NCI-H446 treated with DMSO at 0.1 percent for 48 hours (cell line): Measurements from ENCODE around the gene LIMCH1.

ENCODE experiments used
- DNase-seq: peaks from one replicate; lab custom pipeline; 2025; lab: John Stamatoyannopoulos, UW

Gene LIMCH1

DNA sequence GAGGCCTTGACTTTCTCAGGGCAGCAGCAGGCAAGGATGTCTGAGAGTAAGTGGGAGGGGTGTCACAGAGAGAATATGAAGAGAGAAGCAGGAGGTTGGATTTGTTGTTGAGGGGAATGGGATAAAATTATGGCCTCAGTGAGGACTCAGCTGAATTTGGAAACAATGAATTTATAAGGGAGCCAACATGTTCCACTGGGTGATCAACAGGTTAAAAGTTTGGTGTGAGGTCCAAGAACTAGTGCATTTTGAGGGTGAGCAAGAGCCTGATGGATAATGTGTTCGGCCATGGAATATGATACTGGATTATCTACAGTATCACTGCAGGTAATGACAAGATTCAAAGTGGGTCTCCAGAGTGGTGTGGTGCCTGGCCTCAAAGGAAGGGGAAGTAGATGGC, 33.5 kb downstream of the LIMCH1 start:
- DNase-seq, result no peak

DNA sequence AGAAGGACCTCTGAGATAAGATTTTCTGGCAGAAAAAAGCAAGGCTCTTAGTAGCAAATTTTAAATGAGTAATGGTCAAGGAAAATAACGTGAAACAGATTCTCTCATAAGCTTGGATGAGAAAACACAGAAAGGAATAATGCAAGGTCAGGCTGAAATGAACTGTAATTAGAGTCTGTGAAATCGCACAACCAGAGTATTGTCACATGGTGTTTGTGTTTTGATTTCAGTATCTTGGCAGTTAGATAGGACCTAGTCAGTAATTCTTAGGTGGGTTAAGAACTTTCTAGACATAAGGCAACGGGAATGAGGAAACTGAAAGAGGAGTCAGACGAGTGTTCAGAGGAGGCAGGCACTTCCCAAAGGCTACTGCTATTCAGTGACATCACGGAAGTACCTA, 34.6 kb downstream of the LIMCH1 start:
- no peak for DNase-seq

DNA sequence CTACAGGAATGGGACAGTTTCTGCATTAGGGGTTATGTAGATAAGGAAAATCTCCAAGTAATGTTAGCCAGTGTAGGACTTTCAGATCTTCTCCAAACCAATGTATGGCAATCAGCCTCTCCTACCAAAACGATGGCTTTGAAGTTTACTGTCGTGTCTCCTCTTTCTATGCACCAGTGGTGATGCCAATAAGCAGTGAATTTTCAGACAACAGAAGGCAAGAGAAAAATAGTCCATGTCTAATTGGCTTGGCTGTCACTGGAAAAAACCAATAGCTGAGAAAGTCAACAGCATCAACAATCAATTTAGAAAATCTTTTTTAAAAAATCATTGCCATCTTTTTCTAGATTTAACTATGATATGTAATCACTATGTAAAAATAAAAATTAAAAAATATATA, 35.0 kb downstream of the LIMCH1 start:
- DNase-seq, result peak; percentile 12

DNA sequence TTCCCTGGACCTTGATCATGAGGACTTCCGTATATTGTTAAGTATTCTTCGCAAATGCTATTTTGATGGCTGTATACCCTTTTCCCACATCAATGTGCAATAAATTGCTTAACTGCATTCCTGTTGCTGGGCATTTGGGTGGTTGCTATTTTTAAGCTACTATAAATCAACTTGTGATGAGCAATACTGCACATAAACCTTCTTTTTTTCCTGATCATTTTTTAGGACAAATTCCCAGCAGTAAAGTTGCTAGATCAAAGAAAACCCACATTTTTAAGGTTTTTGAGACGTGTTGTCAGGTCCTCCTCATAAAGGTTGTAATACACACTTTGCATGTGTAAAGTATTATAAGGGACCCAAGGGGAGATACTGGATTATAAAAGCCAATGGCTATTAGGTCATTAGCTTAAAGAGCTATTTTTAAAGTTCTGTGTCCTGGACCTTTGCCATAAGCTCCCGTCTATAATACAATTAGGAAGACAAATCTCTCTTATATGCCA, 35.6 kb downstream of the LIMCH1 start:
- DNase-seq, result peak; percentile 60

DNA sequence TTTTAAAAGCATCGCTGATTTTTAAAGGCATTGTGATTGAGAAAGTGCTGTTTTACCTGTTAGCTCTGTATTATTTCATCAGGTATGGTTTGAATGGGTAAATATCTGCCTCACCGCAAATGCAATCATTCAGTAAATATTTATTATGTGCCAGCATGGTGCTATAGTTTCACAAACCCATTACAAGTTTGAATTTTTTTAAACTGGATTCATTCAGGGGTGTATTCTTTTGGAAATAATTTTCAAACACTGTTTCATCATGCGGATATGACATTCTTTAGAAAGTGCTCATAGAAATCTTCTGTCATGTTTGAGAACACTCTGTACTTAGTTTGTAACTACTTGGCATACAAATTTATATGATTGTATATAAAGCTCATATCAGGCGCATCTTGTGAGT, 37.2 kb downstream of the LIMCH1 start:
- DNase-seq, result no peak

DNA sequence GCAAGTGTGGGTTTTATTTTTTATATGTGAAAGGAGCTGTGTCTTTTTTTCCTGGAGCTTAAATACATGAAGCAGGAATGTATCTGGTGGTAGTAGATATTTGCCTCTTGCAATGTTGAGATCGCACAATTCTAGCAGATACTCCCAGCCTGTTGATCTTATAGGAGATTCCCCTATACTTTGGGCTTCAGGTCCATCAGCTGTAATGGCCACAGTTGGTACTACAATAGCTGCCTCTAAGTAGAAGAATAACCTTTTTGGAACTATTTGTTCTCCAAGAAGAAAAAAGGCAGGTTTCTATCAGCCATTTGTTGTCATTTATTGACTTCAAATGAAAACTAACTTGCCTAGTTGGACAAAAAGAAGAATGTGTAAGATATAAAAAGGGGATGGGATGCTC, 37.7 kb downstream of the LIMCH1 start:
- no peak for DNase-seq

DNA sequence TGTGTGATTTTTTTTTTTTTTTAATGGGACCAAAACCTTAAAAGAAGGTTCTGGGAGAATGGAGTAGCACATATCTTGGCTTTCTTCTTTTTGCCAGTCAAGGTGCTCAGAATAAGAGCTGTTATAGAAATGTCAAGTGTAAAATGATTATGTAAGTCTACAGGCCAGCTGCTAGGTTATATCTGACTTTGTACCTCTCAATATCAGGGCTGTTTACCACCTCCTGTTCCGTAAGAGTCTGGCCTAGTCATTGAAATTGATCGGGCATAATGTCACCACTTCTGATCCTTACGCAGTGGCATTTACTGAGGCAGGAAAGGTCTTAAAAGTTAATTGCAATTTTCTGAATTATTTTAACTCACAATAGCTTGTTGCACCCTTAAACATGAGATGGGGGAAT, 41.1 kb downstream of the LIMCH1 start:
- DNase-seq, result no peak

DNA sequence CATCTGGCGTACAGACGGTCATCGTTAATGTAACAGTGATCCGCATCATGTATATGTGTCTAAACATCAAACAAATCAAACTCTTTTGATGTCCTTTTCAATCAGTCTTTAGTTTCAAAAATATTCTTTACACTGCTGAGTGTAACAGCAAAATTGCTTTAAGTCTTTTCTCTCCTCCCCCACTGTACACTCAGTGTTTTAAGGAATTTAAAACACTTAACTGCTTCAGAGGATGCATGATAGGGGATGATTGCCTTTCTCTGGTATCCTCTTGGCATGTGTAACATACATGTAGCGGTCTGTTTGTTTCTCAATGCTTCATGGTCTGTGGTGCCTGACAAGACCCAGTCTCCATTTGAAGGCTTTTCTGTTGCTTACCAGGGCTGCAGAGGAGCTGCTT, 41.6 kb downstream of the LIMCH1 start:
- no peak for DNase-seq

DNA sequence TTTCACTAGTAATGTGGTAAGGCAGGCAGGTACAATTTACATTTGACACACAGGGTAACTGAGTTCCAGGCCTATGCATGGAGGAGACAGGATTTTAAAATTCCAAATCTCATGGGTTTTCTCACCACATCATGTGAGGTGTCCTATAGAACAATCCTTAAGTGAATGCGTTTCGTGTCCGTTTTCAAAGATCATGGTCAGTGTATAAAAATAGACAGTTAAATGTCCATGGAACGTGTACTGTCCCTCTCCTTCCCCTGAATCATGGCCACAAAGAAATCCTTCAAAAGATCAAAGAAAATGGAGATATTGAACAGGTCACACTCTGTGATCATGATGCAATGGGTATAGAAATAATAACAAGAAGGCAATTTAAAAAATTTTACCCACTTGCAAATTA, 42.0 kb downstream of the LIMCH1 start:
- DNase-seq, result no peak

DNA sequence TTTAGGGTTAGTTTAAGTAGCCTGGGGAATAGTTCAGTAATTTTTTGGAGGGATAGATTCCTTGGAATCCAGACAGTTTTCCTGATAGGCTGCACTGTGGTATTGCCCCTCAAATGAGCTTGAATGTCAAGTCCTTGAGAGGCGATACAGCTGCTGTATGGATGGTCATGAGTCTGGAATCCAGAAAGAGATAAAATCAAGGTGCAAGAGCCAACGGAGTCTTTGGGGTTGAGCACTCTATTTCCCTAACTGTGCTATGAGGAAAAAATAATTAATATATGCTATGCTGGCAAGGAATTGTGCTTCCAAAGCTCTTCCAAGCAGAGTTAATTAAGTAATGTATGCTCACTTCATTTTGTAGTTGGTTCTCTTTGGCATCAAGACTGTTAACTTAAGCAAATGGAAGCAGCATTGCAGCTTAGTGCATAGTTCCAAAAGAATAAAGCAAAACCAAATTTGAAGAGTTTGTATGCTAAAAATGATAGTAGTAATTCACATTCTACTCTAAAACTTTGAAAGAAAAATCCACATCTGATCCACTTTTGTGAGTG, 48.8 kb downstream of the LIMCH1 start:
- peak; percentile 43 for DNase-seq

DNA sequence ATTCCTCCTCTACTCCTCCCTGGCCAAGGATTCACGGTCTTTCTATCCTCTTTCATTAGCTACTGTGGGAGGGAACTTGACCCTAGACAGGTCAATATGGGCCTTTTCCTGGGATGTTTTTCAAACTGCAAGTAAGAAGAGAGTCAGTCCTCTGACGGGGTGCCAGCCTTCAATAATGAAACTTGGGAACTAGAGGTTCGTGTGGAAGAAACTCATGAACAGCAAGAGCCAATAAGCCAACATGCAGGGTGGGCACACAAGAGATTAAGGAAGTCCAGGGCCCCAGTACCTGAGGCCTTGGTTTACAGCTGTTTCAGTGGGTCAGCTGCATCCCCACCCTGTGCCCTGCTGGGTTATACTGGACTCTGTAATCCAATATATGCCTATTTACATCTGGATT, 49.3 kb downstream of the LIMCH1 start:
- no peak for DNase-seq

DNA sequence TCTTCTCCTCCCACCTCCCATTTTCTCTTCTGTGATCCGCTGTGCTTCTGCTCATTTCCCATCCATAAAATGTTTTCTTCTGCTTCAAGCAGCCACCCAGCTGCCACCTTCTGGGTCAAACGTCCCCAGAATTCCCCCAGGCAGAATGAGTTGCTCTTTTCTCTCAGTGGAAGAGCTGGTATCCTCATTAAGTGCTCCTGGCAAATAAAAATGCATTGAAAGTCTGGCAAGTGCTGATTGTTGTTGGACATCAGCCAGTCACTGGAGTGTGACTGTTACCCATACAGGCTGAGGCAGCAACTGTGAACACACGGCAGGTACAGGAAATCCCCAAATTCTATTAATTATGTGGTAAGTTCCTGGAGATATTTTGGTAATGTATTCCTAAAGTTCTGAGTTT, 52.6 kb downstream of the LIMCH1 start:
- peak; percentile 86 for DNase-seq

DNA sequence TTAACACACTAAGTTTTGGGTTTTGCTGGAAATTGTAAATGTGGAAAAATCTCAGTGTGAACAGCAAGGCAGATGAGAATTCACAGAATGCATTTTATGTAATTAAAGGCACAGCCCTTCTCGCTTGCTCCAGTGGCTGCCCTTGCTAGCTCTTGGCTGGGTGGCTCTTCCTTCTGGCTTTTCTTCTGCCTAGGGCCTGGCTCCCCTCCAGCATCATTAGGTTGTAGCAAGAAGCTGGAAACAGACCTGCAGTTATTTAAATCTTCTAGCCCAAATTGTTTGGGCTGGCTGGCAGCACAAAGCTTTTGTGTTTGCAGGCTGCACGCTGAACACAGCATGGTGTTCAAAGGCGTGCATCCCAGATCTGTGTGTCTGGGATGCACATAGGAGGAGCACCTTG, 56.5 kb downstream of the LIMCH1 start:
- DNase-seq, result peak; percentile 83

DNA sequence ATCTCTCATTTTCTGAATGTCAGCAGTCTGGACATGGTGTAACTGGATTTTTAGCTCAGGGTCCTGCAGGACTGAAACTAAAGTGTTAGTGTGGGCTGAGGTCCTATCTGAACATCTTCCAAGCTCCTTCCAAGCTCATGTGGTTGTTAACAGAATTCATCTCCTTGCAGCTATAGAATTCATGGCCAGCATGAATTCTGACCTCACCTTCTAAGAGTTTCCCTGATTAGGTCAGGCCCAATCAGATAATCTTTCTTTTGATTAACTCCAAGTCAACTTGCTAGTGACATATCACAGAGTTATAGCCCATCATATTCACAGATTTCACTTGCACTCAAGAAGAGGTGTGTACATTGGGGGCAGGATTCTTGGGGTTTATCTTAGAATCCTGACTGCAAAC, 59.5 kb downstream of the LIMCH1 start:
- no peak for DNase-seq

DNA sequence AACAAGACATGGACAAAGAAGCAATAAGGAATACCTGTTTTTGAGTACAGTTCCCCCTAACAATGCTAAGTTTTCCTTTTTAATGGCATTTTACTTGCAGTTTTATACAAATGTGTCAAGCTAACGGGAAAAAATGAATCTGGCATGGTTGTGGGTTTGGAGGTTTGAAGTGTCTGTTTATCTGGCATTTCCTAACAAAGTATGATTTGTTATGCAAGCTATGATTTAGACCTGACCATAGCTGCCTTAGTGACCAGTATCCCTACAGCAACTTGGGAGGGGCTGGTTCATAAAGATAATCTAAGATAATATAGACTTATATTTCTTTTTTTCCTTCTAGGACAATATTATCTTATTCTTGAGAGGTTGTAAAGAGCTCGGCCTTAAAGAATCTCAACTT, 60.6 kb downstream of the LIMCH1 start:
- no peak for DNase-seq

DNA sequence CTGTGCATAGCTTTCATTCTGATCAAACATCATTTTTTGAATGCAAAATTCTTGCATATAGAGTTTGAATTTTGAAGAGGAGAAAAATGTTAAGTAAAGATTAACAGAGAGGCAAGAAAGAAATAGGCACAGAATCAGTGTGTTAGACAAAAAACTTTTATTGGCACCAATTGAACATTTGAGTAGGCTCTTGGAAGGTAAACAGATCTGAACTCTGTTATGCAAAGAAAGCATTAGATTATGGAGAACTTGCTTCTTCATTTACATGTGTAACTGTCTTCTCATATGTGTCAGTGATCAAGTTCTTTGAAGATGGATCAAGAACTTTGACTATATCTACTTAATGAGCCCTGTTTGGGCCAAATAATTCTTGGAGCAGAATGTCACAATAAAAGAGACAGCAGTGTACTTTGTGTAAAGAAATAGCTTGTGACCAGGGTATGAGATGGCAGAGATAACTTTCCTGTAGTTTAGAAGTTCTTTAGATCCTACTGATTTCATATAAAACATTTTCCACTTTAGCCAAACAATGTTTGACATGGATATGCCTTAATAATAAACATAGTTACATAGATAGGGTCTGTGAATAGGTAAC, 61.3 kb downstream of the LIMCH1 start:
- DNase-seq, result no peak

DNA sequence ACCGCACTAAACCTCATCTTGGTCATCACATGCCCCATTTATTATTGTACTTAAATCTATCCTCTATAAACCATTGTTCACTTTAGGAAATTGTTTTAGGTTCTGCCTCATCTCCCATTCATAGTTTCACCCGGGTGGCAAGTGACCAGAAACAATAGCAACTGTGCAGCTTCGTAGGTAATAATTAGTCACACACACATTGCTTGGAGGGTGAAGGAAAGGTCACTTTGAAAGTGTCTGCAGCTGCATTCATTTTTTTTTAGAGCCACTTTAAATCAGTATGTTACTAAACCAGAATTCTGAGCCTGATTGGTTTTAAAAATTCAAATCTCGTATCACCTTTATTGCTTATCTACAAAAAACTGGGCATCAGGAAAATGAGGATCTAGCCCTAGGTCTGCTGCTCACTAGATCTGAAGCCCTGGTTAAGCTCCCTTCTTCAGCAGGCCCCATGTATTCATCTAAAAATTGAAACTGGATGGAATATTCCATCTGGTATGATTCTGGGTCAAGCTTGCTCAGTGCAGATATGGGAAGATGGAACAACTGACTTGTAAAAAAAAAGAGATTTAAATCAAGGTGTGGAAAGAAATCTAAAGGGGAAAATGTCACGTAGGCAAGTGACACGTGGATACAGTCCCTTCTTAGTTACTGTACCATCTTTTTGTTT, 62.4 kb downstream of the LIMCH1 start:
- no peak for DNase-seq

DNA sequence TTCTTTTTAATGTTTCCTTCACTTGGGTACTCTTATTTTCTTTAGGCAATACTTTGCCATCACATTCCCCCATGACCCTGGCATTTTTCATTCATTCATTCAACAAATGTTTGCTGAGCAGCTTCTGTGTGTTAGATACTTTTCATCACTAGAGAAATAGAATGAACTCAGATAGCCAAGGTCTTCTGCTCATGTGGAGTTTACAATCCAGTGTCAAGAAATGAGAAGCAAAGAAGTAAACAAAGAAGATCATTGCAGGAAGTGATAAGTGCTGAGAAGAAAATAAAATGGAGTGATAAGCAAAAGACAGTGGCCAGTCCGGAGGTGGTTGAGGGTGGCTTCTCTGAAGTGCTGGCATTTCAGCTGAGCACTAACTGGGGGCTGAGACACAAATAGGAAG, 63.1 kb downstream of the LIMCH1 start:
- no peak for DNase-seq

DNA sequence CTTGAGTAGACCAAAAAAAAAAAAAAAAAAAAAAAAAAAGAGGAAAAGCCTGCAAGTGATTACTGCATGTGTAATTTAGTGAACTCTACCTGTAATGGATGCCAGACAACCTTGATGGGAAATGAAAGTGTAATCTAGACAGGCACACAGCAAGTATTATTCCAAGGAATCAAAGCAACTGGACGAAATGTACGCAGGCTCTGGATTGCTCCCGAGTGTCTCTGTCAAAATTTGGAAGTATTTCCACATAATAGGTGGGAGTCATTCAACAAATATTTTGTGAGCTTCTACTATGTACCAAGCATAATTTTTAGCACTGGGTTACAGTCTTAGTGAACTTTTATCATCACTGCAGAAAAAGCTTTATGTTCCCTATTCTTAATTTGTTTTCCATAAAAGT, 64.2 kb downstream of the LIMCH1 start:
- no peak for DNase-seq

DNA sequence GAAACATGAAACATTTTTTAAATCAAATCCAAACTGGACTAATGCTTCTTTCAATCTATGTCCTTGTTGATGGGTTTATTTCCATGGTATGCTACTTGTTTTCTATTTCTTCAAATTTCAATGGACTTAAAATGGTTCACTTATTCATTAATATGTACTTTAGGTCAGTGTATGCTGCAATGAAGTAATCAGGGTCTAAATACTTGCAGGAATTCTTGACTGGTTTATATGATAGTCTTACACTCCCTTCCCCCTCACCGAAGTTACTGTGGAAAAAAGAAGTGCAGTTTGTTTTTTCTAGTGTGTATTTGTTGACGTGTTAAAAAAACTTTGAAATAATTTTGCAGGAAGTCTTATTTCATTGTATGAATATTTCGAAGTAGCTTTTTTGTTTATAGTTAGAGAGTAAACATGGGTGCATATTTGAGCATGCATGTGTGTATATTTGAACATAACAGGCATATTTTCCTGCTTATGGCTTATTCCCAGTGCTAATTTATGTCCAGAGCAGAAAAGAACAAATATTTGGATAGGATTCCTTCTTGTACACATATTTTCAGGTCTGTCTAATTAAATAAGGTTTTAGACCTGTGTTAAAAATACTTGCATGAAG, 65.0 kb downstream of the LIMCH1 start:
- DNase-seq, result no peak

DNA sequence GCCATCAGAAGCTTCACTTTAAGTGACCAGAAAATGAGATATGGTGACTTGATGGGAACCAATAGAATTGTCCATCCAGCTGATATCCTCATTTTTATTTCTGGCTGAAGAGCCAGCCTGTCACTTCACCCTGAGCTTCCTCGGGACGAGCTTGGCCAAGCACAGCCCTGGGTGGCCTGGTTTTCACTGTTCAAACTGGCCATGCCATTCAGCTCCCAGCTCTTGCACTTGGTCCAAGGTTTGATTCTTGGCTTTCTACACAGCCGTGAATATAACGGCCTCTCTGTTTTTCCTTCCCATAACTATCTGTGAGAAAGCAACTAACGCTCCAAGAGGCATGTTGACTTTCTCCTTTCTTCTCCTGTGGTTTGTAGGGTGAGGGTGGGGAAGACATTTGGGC, 71.9 kb downstream of the LIMCH1 start:
- DNase-seq, result no peak

DNA sequence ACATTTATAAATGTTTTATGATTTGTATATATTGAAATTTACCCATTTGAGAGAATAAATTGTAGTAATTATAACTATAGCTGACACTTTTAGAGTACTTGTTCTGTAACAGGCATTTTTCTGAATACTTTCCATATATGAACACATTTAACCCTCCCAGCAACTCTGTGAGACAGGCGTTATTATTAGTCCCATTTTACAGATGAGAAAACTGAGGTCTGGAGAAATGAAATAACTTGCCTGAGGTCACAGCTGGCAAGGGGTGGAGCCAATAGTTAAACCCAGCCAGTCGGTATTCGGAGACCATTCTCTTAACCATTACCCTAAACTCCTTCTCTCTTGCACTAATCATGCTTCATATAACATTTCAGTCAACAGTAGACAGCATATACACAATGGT, 72.5 kb downstream of the LIMCH1 start:
- DNase-seq, result no peak

DNA sequence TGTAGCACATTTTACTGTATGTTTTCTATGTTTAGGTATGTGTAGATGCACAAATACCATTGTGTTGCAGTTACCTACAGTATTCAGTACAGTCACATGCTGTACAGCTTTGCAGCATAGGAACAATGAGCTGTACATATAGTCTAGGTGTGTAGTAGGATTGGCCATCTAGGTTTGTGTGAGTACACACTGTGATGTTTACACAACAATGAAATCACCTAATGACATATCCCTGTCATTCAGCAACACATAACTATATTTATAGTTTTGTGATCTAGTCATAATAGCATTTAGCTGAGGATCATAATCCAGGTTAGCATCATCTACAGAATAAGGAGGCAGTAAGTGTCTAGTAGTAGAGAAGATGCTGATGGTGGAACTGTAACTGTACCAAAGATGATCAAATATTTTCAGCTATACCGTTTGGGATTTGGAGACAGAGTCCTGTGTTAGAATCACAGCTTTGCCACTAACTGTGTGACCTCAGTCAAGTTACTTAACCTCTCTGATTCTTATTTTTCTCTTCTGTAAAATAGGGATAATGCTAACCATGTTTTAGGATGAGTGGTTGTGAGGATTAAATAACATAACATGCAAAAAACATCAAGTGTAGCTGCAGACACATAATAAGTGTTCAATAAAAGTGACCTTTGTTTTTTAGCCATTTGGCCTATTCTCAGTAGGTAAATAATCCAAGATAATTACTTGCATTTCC, 73.3 kb downstream of the LIMCH1 start:
- DNase-seq, result no peak
